Cardiac muscle cell (in vitro differentiated cells and primary cell): ENCODE data around the gene TOR1AIP1. TPM values are rescaled to one million over a fixed set of nuclear protein-coding genes. Genes with fewer than 3 reads are reported as not detected.

ENCODE experiments used
- DNase-seq, 2 donors: peaks; one replicate each; pipeline versions ENCODE4 v3.0.0 to v3.0.0-alpha.2; 2010 to 2017; ENCODE audit warnings: low read depth in 1 of 2, low spot score in 1 of 2
- H3K27ac ChIP-seq: fragments of 200-600 bp; sonication (generic); 2 replicates; pipeline ENCODE4 v1.5.1; 2016
- H3K27me3 ChIP-seq: fragments of 200-600 bp; sonication (generic); 2 replicates; pipeline ENCODE4 v1.6.0; 2016; ENCODE audit warnings: control low read depth
- H3K36me3 ChIP-seq: fragments of 200-600 bp; sonication (generic); 2 replicates; pipeline ENCODE4 v1.5.1; 2016; ENCODE audit warnings: control low read depth
- H3K4me1 ChIP-seq: fragments of 200-600 bp; sonication (generic); 2 replicates; pipeline ENCODE4 v1.8.1; 2017; ENCODE audit warnings: low read depth, mild to moderate bottlenecking, mixed run types
- H3K4me3 ChIP-seq: fragments of 200-600 bp; sonication (generic); 2 replicates; pipeline ENCODE4 v1.5.1; 2016; ENCODE audit warnings: mild to moderate bottlenecking
- H3K9me3 ChIP-seq: fragments of 200-600 bp; sonication (generic); 2 replicates; pipeline ENCODE4 v1.5.1; 2017; ENCODE audit warnings: low read depth, mild to moderate bottlenecking, control low read depth
- CTCF ChIP-seq: IDR thresholded peaks from 2 replicates; pipeline ENCODE4 v1.5.1; 2012; ENCODE audit warnings: low read depth, mild to moderate bottlenecking, low read length
- polyA plus RNA-seq: library from polyadenylated mRNA; unstranded; fragments of >200 nt; fragmentation: Nextera tagmentation; extraction: Ambion mirVana; gene quantifications from 2 replicates; pipeline ENCODE4 v1.2.1, GENCODE V29; 2016
- total RNA-seq: library from RNA; depleted of rRNA; stranded (reverse); fragments of >200 nt; gene quantifications from 2 replicates; pipeline ENCODE4 v1.2.3, GENCODE V29; 2016

The TOR1AIP1 gene
- total and polyA plus RNA-seq, 2 experiments from 2014 or later: 18.2 to 19.6 TPM

- no peak for TF ChIP-seq CTCF
- Histone ChIP-seq H3K27ac (peak overlapping the region; percentile 98), H3K9me3 (no peaks in the 10 kb centered on the region), H3K36me3 (peaks cover 24% of the 10 kb centered on the region), H3K4me1 (peaks cover 12% of the 10 kb centered on the region), H3K27me3 (no peaks in the 10 kb centered on the region), H3K4me3 (peak overlapping the region; percentile 59)
- no peak for DNase-seq
Measured at GRCh38 chr1:179883040-179883744, 1.1 kb downstream of the TOR1AIP1 start.

- H3K9me3 ChIP-seq: no peaks in the 10 kb centered on the region
- H3K27me3 ChIP-seq: no peaks in the 10 kb centered on the region
- peak overlapping the region; percentile 59 for H3K4me3 ChIP-seq
- peak overlapping the region; percentile 98 for H3K27ac ChIP-seq
- peaks cover 12% of the 10 kb centered on the region for H3K4me1 ChIP-seq
- peak in 1 of 2 donors; percentile 28 for DNase-seq
- H3K36me3 ChIP-seq: peaks cover 26% of the 10 kb centered on the region
- no peak for TF ChIP-seq CTCF
Measured at GRCh38 chr1:179883745-179884138, 1.7 kb downstream of the TOR1AIP1 start.

- H3K27ac ChIP-seq: no peak overlapping the region
- H3K4me1 ChIP-seq: peaks cover 7% of the 10 kb centered on the region
- no peaks in the 10 kb centered on the region for H3K27me3 ChIP-seq
- no peaks in the 10 kb centered on the region for H3K9me3 ChIP-seq
- no peak overlapping the region for H3K4me3 ChIP-seq
- no peak for DNase-seq
- peaks cover 49% of the 10 kb centered on the region for H3K36me3 ChIP-seq
- no peak for TF ChIP-seq CTCF
Measured at GRCh38 chr1:179888071-179888470, 6.0 kb downstream of the TOR1AIP1 start.

DNA sequence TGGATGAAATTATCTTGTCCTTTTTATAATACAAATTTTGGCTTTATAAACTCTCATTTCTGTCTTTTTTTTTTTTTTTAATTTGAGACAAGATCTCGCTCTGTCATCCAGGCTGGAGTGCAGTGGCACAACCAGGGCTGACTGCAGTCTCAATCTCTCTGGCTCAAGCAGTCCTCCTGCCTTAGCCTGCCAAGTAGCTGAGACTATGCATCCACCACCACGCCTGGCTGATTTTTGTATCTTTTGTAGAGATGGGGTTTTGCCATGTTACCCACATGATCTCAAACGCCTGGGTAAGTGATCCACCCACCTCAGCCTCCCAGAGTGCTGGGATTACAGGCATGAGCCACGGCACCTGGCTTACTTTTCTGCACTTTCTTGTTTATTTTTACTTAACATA, 7.5 kb downstream of the TOR1AIP1 start:
- Histone ChIP-seq H3K4me3 (no peak overlapping the region), H3K9me3 (no peaks in the 10 kb centered on the region), H3K27ac (no peak overlapping the region), H3K36me3 (peaks cover 48% of the 10 kb centered on the region), H3K27me3 (no peaks in the 10 kb centered on the region), H3K4me1 (no peaks in the 10 kb centered on the region)
- TF ChIP-seq CTCF: no peak
- no peak for DNase-seq

DNA sequence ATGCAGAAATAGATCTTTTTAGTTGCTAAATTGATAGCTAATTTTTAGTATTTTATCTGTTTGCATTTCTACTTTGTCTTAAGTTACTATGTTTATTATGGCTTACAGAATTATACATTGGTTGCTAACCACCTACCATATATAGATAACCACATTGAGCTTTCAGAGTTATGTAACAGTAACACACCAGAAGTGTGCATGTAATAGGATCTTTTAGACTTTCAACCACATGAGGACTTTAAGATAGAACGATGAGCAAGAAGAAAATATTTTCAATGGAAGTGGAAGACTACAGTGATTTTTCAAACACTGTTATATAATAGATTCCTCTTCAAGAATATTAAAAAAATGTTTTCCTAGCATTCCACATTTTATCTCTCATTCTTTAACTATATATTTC, 28.8 kb downstream of the TOR1AIP1 start:
- Histone ChIP-seq H3K9me3 (no peaks in the 10 kb centered on the region), H3K36me3 (peaks cover 34% of the 10 kb centered on the region), H3K4me1 (no peaks in the 10 kb centered on the region), H3K27ac (no peak overlapping the region), H3K27me3 (no peaks in the 10 kb centered on the region), H3K4me3 (no peak overlapping the region)
- DNase-seq: no peak
- TF ChIP-seq CTCF: no peak
